Measurements from ENCODE around the gene USP34.

The USP34 gene

GRCh38 chr2:61327173-61327572 lies 143.7 kb downstream of the USP34 start:
- H3K36me3 ChIP-seq (ENCODE audit: insufficient read depth, low read length): peaks cover 14% of the 10 kb centered on the region
- H3K4me1 ChIP-seq (ENCODE audit: insufficient read depth, low read length): 0 out of 2 replicates have a peak, but pooled peaks cover 12% of the 10 kb centered on the region
- H3K9me3 ChIP-seq (ENCODE audit: control insufficient read depth, insufficient read depth, low read length): no peaks in the 10 kb centered on the region
- no peak overlapping the region for H3K9ac ChIP-seq (ENCODE audit: low read depth, low read length)

GRCh38 chr2:61326423-61326822 lies 144.5 kb downstream of the USP34 start:
- H3K4me1 ChIP-seq (ENCODE audit: insufficient read depth, low read length): 0 out of 2 replicates have a peak, but pooled peaks cover 12% of the 10 kb centered on the region
- peaks cover 16% of the 10 kb centered on the region for H3K36me3 ChIP-seq (ENCODE audit: insufficient read depth, low read length)
- no peaks in the 10 kb centered on the region for H3K9me3 ChIP-seq (ENCODE audit: control insufficient read depth, insufficient read depth, low read length)
- no peak overlapping the region for H3K9ac ChIP-seq (ENCODE audit: low read depth, low read length)

GRCh38 chr2:61320181-61320580 lies 150.7 kb downstream of the USP34 start:
- H3K36me3 ChIP-seq (ENCODE audit: insufficient read depth, low read length): peaks cover 6% of the 10 kb centered on the region; the same call in 1 of the 2 replicates
- no peak overlapping the region for H3K9ac ChIP-seq (ENCODE audit: low read depth, low read length)
- no peaks in the 10 kb centered on the region for H3K4me1 ChIP-seq (ENCODE audit: insufficient read depth, low read length)
- H3K9me3 ChIP-seq (ENCODE audit: control insufficient read depth, insufficient read depth, low read length): no peaks in the 10 kb centered on the region

- Histone ChIP-seq H3K9me3 (ENCODE audit: control insufficient read depth, insufficient read depth, low read length) (no peaks in the 10 kb centered on the region), H3K9ac (ENCODE audit: low read depth, low read length) (no peak overlapping the region), H3K36me3 (ENCODE audit: insufficient read depth, low read length) (peaks cover 3% of the 10 kb centered on the region; the same call in 1 of the 2 replicates), H3K4me1 (ENCODE audit: insufficient read depth, low read length) (no peaks in the 10 kb centered on the region)
Observed at GRCh38 chr2:61318553-61318952, 152.3 kb downstream of the USP34 start.

- Histone ChIP-seq H3K4me1 (ENCODE audit: insufficient read depth, low read length) (no peaks in the 10 kb centered on the region), H3K9ac (ENCODE audit: low read depth, low read length) (no peak overlapping the region), H3K9me3 (ENCODE audit: control insufficient read depth, insufficient read depth, low read length) (no peaks in the 10 kb centered on the region), H3K36me3 (ENCODE audit: insufficient read depth, low read length) (0 out of 2 replicates have a peak, but pooled peaks cover 5% of the 10 kb centered on the region)
Observed at GRCh38 chr2:61295981-61296380, 174.9 kb downstream of the USP34 start.

- Histone ChIP-seq H3K9me3 (ENCODE audit: control insufficient read depth, insufficient read depth, low read length) (no peaks in the 10 kb centered on the region), H3K9ac (ENCODE audit: low read depth, low read length) (no peak overlapping the region), H3K36me3 (ENCODE audit: insufficient read depth, low read length) (peaks cover 2% of the 10 kb centered on the region; the same call in 1 of the 2 replicates), H3K4me1 (ENCODE audit: insufficient read depth, low read length) (no peaks in the 10 kb centered on the region)
Observed at GRCh38 chr2:61291851-61292575, 178.9 kb downstream of the USP34 start.

GRCh38 chr2:61288070-61288841 lies 182.6 kb downstream of the USP34 start:
- H3K9me3 ChIP-seq (ENCODE audit: control insufficient read depth, insufficient read depth, low read length): no peaks in the 10 kb centered on the region

GRCh38 chr2:61287254-61287653 lies 183.6 kb downstream of the USP34 start:
- Histone ChIP-seq H3K4me1 (ENCODE audit: insufficient read depth, low read length) (no peaks in the 10 kb centered on the region), H3K36me3 (ENCODE audit: insufficient read depth, low read length) (peaks cover 2% of the 10 kb centered on the region; the same call in 1 of the 2 replicates), H3K9me3 (ENCODE audit: control insufficient read depth, insufficient read depth, low read length) (no peaks in the 10 kb centered on the region), H3K9ac (ENCODE audit: low read depth, low read length) (no peak overlapping the region)

More at GRCh38 chr2:61288070-61288841, 182.6 kb downstream of the USP34 start:
- H3K36me3 ChIP-seq (ENCODE audit: insufficient read depth, low read length): peaks cover 2% of the 10 kb centered on the region; the same call in 1 of the 2 replicates
- H3K4me1 ChIP-seq (ENCODE audit: insufficient read depth, low read length): no peaks in the 10 kb centered on the region
- no peak overlapping the region for H3K9ac ChIP-seq (ENCODE audit: low read depth, low read length)

GRCh38 chr2:61283443-61284160 lies 187.3 kb downstream of the USP34 start:
- H3K36me3 ChIP-seq (ENCODE audit: insufficient read depth, low read length): peaks cover 2% of the 10 kb centered on the region; the same call in 1 of the 2 replicates
- no peaks in the 10 kb centered on the region for H3K4me1 ChIP-seq (ENCODE audit: insufficient read depth, low read length)
- H3K9ac ChIP-seq (ENCODE audit: low read depth, low read length): no peak overlapping the region
- H3K9me3 ChIP-seq (ENCODE audit: control insufficient read depth, insufficient read depth, low read length): no peaks in the 10 kb centered on the region

GRCh38 chr2:61282104-61282590 lies 188.7 kb downstream of the USP34 start:
- H3K36me3 ChIP-seq (ENCODE audit: insufficient read depth, low read length): peaks cover 3% of the 10 kb centered on the region; the same call in 1 of the 2 replicates

GRCh38 chr2:61281321-61281720 lies 189.6 kb downstream of the USP34 start:
- H3K9me3 ChIP-seq (ENCODE audit: control insufficient read depth, insufficient read depth, low read length): no peaks in the 10 kb centered on the region
- peaks cover 4% of the 10 kb centered on the region; the same call in 1 of the 2 replicates for H3K36me3 ChIP-seq (ENCODE audit: insufficient read depth, low read length)
- no peaks in the 10 kb centered on the region for H3K4me1 ChIP-seq (ENCODE audit: insufficient read depth, low read length)
- H3K9ac ChIP-seq (ENCODE audit: low read depth, low read length): no peak overlapping the region

More at GRCh38 chr2:61282104-61282590, 188.7 kb downstream of the USP34 start:
- Histone ChIP-seq H3K9me3 (ENCODE audit: control insufficient read depth, insufficient read depth, low read length) (no peaks in the 10 kb centered on the region), H3K4me1 (ENCODE audit: insufficient read depth, low read length) (no peaks in the 10 kb centered on the region), H3K9ac (ENCODE audit: low read depth, low read length) (no peak overlapping the region)

- Histone ChIP-seq H3K4me1 (ENCODE audit: insufficient read depth, low read length) (no peaks in the 10 kb centered on the region), H3K9me3 (ENCODE audit: control insufficient read depth, insufficient read depth, low read length) (no peaks in the 10 kb centered on the region), H3K9ac (ENCODE audit: low read depth, low read length) (no peak overlapping the region), H3K36me3 (ENCODE audit: insufficient read depth, low read length) (0 out of 2 replicates have a peak, but pooled peaks cover 4% of the 10 kb centered on the region)
Observed at GRCh38 chr2:61277756-61278155, 193.1 kb downstream of the USP34 start.

GRCh38 chr2:61275575-61276184 lies 195.2 kb downstream of the USP34 start:
- Histone ChIP-seq H3K9ac (ENCODE audit: low read depth, low read length) (no peak overlapping the region), H3K4me1 (ENCODE audit: insufficient read depth, low read length) (no peaks in the 10 kb centered on the region), H3K9me3 (ENCODE audit: control insufficient read depth, insufficient read depth, low read length) (no peaks in the 10 kb centered on the region), H3K36me3 (ENCODE audit: insufficient read depth, low read length) (0 out of 2 replicates have a peak, but pooled peaks cover 4% of the 10 kb centered on the region)

Data from ES-I3 (cell line).